GM18907 (cell line): ENCODE measurements around the gene ADORA1.

Source experiments
- ATAC-seq: cut with Tn5 transposase; IDR thresholded peaks from one replicate; pipeline ENCODE4 v1.9.1; 2021; ENCODE audit warnings: mild to moderate bottlenecking, moderate library complexity; ENCODE audit not compliant: unreplicated experiment

Gene ADORA1

GRCh38 chr1:203138066-203138465, 10.5 kb downstream of the ADORA1 start:
- no peak for ATAC-seq

- no peak for ATAC-seq
These were observed 12.5 kb downstream of the ADORA1 start for GRCh38 chr1:203139976-203140475.

GRCh38 chr1:203140743-203141520, 13.4 kb downstream of the ADORA1 start:
- no peak for ATAC-seq

GRCh38 chr1:203142124-203142523, 14.6 kb downstream of the ADORA1 start:
- ATAC-seq = no peak

GRCh38 chr1:203142684-203143408, 15.3 kb downstream of the ADORA1 start:
- ATAC-seq = no peak

- no peak for ATAC-seq
These were observed 16.1 kb downstream of the ADORA1 start for GRCh38 chr1:203143641-203144040.

GRCh38 chr1:203144661-203145060, 17.1 kb downstream of the ADORA1 start:
- no peak for ATAC-seq

GRCh38 chr1:203145321-203146041, 18.0 kb downstream of the ADORA1 start:
- no peak for ATAC-seq

- ATAC-seq = no peak
These were observed 18.5 kb downstream of the ADORA1 start for GRCh38 chr1:203146042-203146369.

- ATAC-seq = no peak
These were observed 19.0 kb downstream of the ADORA1 start for GRCh38 chr1:203146537-203146936.

GRCh38 chr1:203147376-203147775, 19.9 kb downstream of the ADORA1 start:
- no peak for ATAC-seq

- ATAC-seq = no peak
These were observed 20.6 kb downstream of the ADORA1 start for GRCh38 chr1:203148127-203148526.

GRCh38 chr1:203148579-203148978, 21.1 kb downstream of the ADORA1 start:
- no peak for ATAC-seq

GRCh38 chr1:203149188-203149840, 21.8 kb downstream of the ADORA1 start:
- no peak for ATAC-seq

- ATAC-seq = no peak
These were observed 23.2 kb downstream of the ADORA1 start for GRCh38 chr1:203150511-203151297.

- ATAC-seq = no peak
These were observed 24.0 kb downstream of the ADORA1 start for GRCh38 chr1:203151362-203152157.

- ATAC-seq = no peak
These were observed 24.9 kb downstream of the ADORA1 start for GRCh38 chr1:203152158-203153034.
